Measurements from ENCODE around the gene PBX1. TPM values are rescaled to one million over a fixed set of nuclear protein-coding genes. Genes with fewer than 3 reads are reported as not detected.

Gene PBX1
- total and polyA plus RNA-seq, 4 donors = 2.2 to 17.3 (median 5.1) TPM

- no peak overlapping the region for H3K4me3 ChIP-seq (ENCODE audit: low read depth in 1 of 3, low read length in 3 of 3)
- TF ChIP-seq SP1 (IDR thresholded peaks at IDR 0.05) (no peak), HNF4G (IDR thresholded peaks at IDR 0.05) (no peak), FOXA1 (IDR thresholded peaks at IDR 0.05) (no peak), EGR1 (IDR thresholded peaks at IDR 0.05; ENCODE audit: low read depth in 2 of 2) (no peak)
- TF ChIP-seq, protein P1, sequence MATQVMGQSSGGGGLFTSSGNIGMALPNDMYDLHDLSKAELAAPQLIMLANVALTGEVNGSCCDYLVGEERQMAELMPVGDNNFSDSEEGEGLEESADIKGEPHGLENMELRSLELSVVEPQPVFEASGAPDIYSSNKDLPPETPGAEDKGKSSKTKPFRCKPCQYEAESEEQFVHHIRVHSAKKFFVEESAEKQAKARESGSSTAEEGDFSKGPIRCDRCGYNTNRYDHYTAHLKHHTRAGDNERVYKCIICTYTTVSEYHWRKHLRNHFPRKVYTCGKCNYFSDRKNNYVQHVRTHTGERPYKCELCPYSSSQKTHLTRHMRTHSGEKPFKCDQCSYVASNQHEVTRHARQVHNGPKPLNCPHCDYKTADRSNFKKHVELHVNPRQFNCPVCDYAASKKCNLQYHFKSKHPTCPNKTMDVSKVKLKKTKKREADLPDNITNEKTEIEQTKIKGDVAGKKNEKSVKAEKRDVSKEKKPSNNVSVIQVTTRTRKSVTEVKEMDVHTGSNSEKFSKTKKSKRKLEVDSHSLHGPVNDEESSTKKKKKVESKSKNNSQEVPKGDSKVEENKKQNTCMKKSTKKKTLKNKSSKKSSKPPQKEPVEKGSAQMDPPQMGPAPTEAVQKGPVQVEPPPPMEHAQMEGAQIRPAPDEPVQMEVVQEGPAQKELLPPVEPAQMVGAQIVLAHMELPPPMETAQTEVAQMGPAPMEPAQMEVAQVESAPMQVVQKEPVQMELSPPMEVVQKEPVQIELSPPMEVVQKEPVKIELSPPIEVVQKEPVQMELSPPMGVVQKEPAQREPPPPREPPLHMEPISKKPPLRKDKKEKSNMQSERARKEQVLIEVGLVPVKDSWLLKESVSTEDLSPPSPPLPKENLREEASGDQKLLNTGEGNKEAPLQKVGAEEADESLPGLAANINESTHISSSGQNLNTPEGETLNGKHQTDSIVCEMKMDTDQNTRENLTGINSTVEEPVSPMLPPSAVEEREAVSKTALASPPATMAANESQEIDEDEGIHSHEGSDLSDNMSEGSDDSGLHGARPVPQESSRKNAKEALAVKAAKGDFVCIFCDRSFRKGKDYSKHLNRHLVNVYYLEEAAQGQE (IDR thresholded peaks at IDR 0.05) = no peak
- peaks cover 5 to 19% (median 9%) of the 10 kb centered on the region in 4 donors for H3K4me1 ChIP-seq (ENCODE audit: control insufficient read depth in 4 of 4, insufficient read depth in 4 of 4, low read length in 3 of 4)
- no peaks in the 10 kb centered on the region for H3K36me3 ChIP-seq (ENCODE audit: control insufficient read depth in 4 of 4, insufficient read depth in 3 of 4, low read depth in 1 of 4, low read length in 3 of 4)
- 88% methylated on average over 8 of the region's 8 CpGs for WGBS
- no peak overlapping the region for H3K27ac ChIP-seq (ENCODE audit: low read depth in 1 of 2, low read length in 2 of 2)
- no peaks in the 10 kb centered on the region for H3K27me3 ChIP-seq (ENCODE audit: control insufficient read depth in 4 of 4, insufficient read depth in 4 of 4, low read length in 3 of 4)
- H3K9me3 ChIP-seq (ENCODE audit: control insufficient read depth in 4 of 4, low read length in 3 of 4) = no peaks in the 10 kb centered on the region
- H3K9ac ChIP-seq (ENCODE audit: low read depth in 1 of 2, low read length in 2 of 2) = no peak overlapping the region
- DNase-seq (ENCODE audit: low spot score) = no peak
Observed at GRCh38 chr1:164716992-164717703, 158.2 kb downstream of the PBX1 start.

DNA sequence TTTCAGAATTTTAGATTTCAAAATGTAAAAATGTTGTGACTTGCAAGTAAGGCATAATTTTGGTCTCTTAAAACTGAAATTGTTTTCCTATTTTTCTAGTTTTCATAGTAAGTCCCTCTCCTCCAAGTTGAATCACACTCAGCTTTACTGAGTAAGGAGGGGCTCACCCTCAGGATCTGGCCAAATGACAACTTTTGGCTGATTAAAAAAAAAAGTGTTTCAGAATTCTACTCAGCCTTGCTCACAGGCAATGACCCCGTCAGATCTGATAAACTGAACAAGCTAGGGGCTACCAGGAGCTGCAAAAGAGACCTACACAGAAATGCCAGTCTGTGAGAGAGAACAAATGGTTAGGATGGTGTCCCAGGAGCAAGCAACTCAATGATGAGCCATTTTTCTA, 159.8 kb downstream of the PBX1 start:
- 77% methylated on average over 1 of the region's 1 CpG for WGBS
- TF ChIP-seq SP1 (IDR thresholded peaks at IDR 0.05) = no peak
- TF ChIP-seq HNF4A (conservative IDR thresholded peaks at IDR 0.05) = no peak
- no peak for TF ChIP-seq HNF4G (IDR thresholded peaks at IDR 0.05)
- no peak for TF ChIP-seq JUND (IDR thresholded peaks at IDR 0.05)
- no peak for TF ChIP-seq RAD21 (IDR thresholded peaks at IDR 0.05)
- no peak for TF ChIP-seq CTCF (IDR thresholded peaks at IDR 0.05; ENCODE audit: low read depth, low read length, missing input control)
- TF ChIP-seq NR2F2 (IDR thresholded peaks at IDR 0.05) = no peak
- TF ChIP-seq TAF1 (conservative IDR thresholded peaks at IDR 0.05) = no peak
- DNase-seq (ENCODE audit: low spot score) = no peak
- H3K36me3 ChIP-seq (ENCODE audit: control insufficient read depth in 4 of 4, insufficient read depth in 3 of 4, low read depth in 1 of 4, low read length in 3 of 4) = no peaks in the 10 kb centered on the region
- H3K9me3 ChIP-seq (ENCODE audit: control insufficient read depth in 4 of 4, low read length in 3 of 4) = no peaks in the 10 kb centered on the region
- no peak overlapping the region for H3K4me3 ChIP-seq (ENCODE audit: low read depth in 1 of 3, low read length in 3 of 3)
- H3K27ac ChIP-seq (ENCODE audit: low read depth in 1 of 2, low read length in 2 of 2) = no peak overlapping the region
- H3K4me1 ChIP-seq (ENCODE audit: control insufficient read depth in 4 of 4, insufficient read depth in 4 of 4, low read length in 3 of 4) = peaks cover 0 to 3% (median 2%) of the 10 kb centered on the region in 4 donors
- H3K9ac ChIP-seq (ENCODE audit: low read depth in 1 of 2, low read length in 2 of 2) = no peak overlapping the region
- H3K27me3 ChIP-seq (ENCODE audit: control insufficient read depth in 4 of 4, insufficient read depth in 4 of 4, low read length in 3 of 4) = no peaks in the 10 kb centered on the region

DNA sequence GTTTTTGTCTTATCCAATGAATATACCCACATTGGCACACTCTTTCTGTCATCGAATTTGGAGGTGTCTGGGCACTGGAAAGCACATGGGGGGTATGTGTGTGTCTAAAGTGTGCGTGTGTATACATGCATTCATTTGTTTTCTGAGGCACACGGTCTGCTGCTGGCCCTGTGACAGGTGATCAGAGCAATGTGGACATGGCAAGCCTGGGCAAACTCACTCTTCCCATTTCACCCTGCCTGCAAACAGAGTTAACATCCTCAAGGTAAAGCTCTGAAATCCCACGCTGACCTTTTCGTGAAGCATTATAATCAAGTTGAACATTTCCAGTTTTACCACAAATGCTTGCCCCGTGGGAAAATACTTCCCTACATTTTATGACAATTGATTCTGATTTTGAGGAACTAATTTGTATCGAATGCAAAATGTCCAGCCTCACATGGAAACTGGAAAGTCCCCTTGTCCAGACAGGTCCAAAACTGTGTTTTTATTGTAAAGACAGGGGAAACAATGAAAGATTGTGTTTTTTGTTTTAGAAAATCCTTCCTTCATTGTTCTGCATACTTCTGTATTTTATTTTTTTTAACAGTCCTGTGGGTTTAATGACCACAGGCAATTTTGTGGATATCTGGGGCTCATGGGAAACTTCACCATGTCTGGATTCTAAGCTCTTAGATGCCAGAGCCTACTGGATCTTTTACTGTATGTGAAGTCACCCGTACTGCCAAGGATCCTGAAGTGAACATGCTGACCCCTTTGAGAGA, 160.9 kb downstream of the PBX1 start:
- H3K4me1 ChIP-seq (ENCODE audit: control insufficient read depth in 4 of 4, insufficient read depth in 4 of 4, low read length in 3 of 4) = no peaks in the 10 kb centered on the region

More for the DNA sequence above, 160.9 kb downstream of the PBX1 start:
- Histone ChIP-seq H3K4me3 (ENCODE audit: low read depth in 1 of 3, low read length in 3 of 3) (no peak overlapping the region), H3K36me3 (ENCODE audit: control insufficient read depth in 4 of 4, insufficient read depth in 3 of 4, low read depth in 1 of 4, low read length in 3 of 4) (no peaks in the 10 kb centered on the region), H3K27me3 (ENCODE audit: control insufficient read depth in 4 of 4, insufficient read depth in 4 of 4, low read length in 3 of 4) (no peaks in the 10 kb centered on the region), H3K27ac (ENCODE audit: low read depth in 1 of 2, low read length in 2 of 2) (no peak overlapping the region), H3K9ac (ENCODE audit: low read depth in 1 of 2, low read length in 2 of 2) (no peak overlapping the region), H3K9me3 (ENCODE audit: control insufficient read depth in 4 of 4, low read length in 3 of 4) (no peaks in the 10 kb centered on the region)
- TF ChIP-seq JUND (IDR thresholded peaks at IDR 0.05) (no peak), TAF1 (conservative IDR thresholded peaks at IDR 0.05) (no peak), YY1 (IDR thresholded peaks at IDR 0.05) (no peak), HNF4G (IDR thresholded peaks at IDR 0.05) (no peak), FOXA1 (IDR thresholded peaks at IDR 0.05) (no peak), SP1 (IDR thresholded peaks at IDR 0.05) (no peak), GABPA (IDR thresholded peaks at IDR 0.05 in 1 of 2, conservative IDR thresholded peaks at IDR 0.05 in 1 of 2) (no peak)
- TF ChIP-seq, protein P1 (IDR thresholded peaks at IDR 0.05) = no peak
- DNase-seq (ENCODE audit: low spot score) = no peak
- 75% methylated on average over 8 of the region's 8 CpGs for WGBS
